K562 (cell line): ENCODE results near the gene SHLD2. TPM values are rescaled to one million over a fixed set of nuclear protein-coding genes. Genes with fewer than 3 reads are reported as not detected.

ENCODE experiments used
- ATAC-seq: fragments of 200-7000 bp; cut with Tn5 transposase; 3 replicates; pipeline ENCODE4 v1.9.1; 2020; ENCODE audit warnings: moderate library complexity
- BruUV-seq: library from RNA; stranded (reverse); fragments of 400-500 nt; replicated peaks from 2 replicates; lab custom pipeline; 2021; lab: Mats Ljungman, UMichigan
- CTCF ChIA-PET: fragments of 300-600 bp; formaldehyde crosslinking; extraction: SDS; loops from one replicate; lab custom pipeline; 2021; ENCODE audit warnings: low intra/inter-chr PET ratio; lab: Yijun Ruan, JAX
- POLR2A ChIA-PET: fragments of 300-600, 350-650 bp; sonication (Branson Sonifier 250); formaldehyde crosslinking; extraction: SDS; loops from one replicate; lab custom pipeline; 2021; ENCODE audit warnings: antibody characterized with exemption, inconsistent platforms; lab: Yijun Ruan, JAX
- DNase-seq, 4 experiments: peaks; one replicate each; pipeline versions ENCODE4 v3.0.0 to v3.0.0-alpha.2; 2011 to 2018; ENCODE audit warnings: low spot score in 3 of 4, mixed read lengths in 3 of 4; ENCODE audit errors: extremely low read depth in 1 of 4
- FAIRE-seq: peaks from 2 replicates; lab custom pipeline; 2011; peaks lifted over from hg19 to GRCh38; lab: Jason Lieb, UNC
- H2AFZ ChIP-seq: 2 replicates; pipeline ENCODE4 v1.6.0; 2011; ENCODE audit warnings: low read depth, low read length, control low read depth, inconsistent platforms
- H3K27ac ChIP-seq: fragments of 200-600 bp; 3 replicates; pipeline ENCODE4 v1.8.0; 2011; ENCODE audit warnings: low read depth, mild to moderate bottlenecking, control low read depth, inconsistent platforms, low read length, moderate library complexity, mixed read lengths; ENCODE audit errors: extremely low read depth
- H3K27me3 ChIP-seq, 2 experiments: fragments of 300-600 bp in 1 of 2; 2 replicates in 1 of 2; 3 replicates in 1 of 2; pipeline versions ENCODE4 v1.6.0 to v1.8.0; 2011; ENCODE audit warnings: inconsistent platforms in 2 of 2, low read length in 2 of 2, mild to moderate bottlenecking in 1 of 2, mixed read lengths in 1 of 2, moderate library complexity in 1 of 2; ENCODE audit not compliant: control insufficient read depth in 2 of 2, insufficient read depth in 2 of 2
- H3K36me3 ChIP-seq: fragments of 300-600 bp; 3 replicates; pipeline ENCODE4 v1.8.0; 2011; ENCODE audit warnings: mild to moderate bottlenecking, low read length, inconsistent platforms; ENCODE audit not compliant: control insufficient read depth, insufficient read depth
- H3K4me1 ChIP-seq, 2 experiments: fragments of 200-600 bp in 1 of 2; replicated peaks in 1 of 2; 2 replicates in 1 of 2; 3 replicates in 1 of 2; pipeline versions ENCODE4 v1.5.1 to v1.8.0; 2011; ENCODE audit warnings: inconsistent platforms in 2 of 2, low read length in 2 of 2, mild to moderate bottlenecking in 1 of 2, mixed read lengths in 1 of 2, moderate library complexity in 1 of 2; ENCODE audit not compliant: control insufficient read depth in 2 of 2, insufficient read depth in 2 of 2
- H3K4me2 ChIP-seq: 2 replicates; pipeline ENCODE4 v1.6.1; 2011; ENCODE audit warnings: low read length, control low read depth, inconsistent platforms, mixed read lengths; ENCODE audit not compliant: insufficient read depth
- H3K4me3 ChIP-seq: fragments of 200-600 bp; sonication (generic), shearing (Covaris generic); 2 replicates; pipeline ENCODE4 v1.5.1; 2016; ENCODE audit warnings: control low read depth, inconsistent platforms
- H3K79me2 ChIP-seq: fragments of 200-600 bp; 3 replicates; pipeline ENCODE4 v1.8.0; 2011; ENCODE audit warnings: low read length, inconsistent platforms; ENCODE audit not compliant: control insufficient read depth, insufficient read depth
- H3K9ac ChIP-seq, 2 experiments: 2 replicates each; pipeline versions ENCODE4 v1.6.0 to v1.6.1; 2011; ENCODE audit warnings: low read depth in 2 of 2, low read length in 2 of 2, control low read depth in 1 of 2, inconsistent platforms in 1 of 2, mild to moderate bottlenecking in 1 of 2, mixed read lengths in 1 of 2; ENCODE audit not compliant: insufficient read depth in 1 of 2
- H3K9me1 ChIP-seq: one replicate; pipeline ENCODE4 v1.6.0; 2011; ENCODE audit warnings: inconsistent platforms, mild to moderate bottlenecking, low read length, moderate library complexity; ENCODE audit not compliant: control insufficient read depth, insufficient read depth
- H3K9me3 ChIP-seq: replicated peaks from 2 replicates; pipeline ENCODE4 v1.5.1; 2011; ENCODE audit warnings: low read depth, low read length, inconsistent platforms; ENCODE audit not compliant: control insufficient read depth, insufficient read depth
- H4K20me1 ChIP-seq: replicated peaks from 2 replicates; pipeline ENCODE4 v1.6.1; 2011; ENCODE audit warnings: low read length, inconsistent platforms, mixed read lengths; ENCODE audit not compliant: control insufficient read depth, insufficient read depth
- CCNT2 ChIP-seq: IDR thresholded peaks from 2 replicates; pipeline ENCODE4 v1.6.1; 2011; ENCODE audit warnings: borderline replicate concordance, low read depth, mild to moderate bottlenecking, moderate library complexity, mixed read lengths, low read length; ENCODE audit not compliant: insufficient read length; ENCODE audit errors: extremely low read depth
- CTCFL ChIP-seq: IDR thresholded peaks from 2 replicates; pipeline ENCODE4 v1.6.1; 2011; ENCODE audit warnings: borderline replicate concordance, low read depth, mild to moderate bottlenecking, moderate library complexity, low read length; ENCODE audit not compliant: insufficient read depth, poor library complexity, severe bottlenecking
- ETV1 ChIP-seq: fragments of 450-650 bp; conservative IDR thresholded peaks from 2 replicates; pipeline ENCODE4 v1.6.1; 2016; ENCODE audit warnings: missing genetic modification characterization, control low read depth, low read depth, missing compliant biosample characterization
- KDM1A ChIP-seq, 2 experiments: fragments of 450-650 bp; IDR thresholded peaks; 2 replicates each; pipeline ENCODE4 v1.6.1; 2016; ENCODE audit warnings: mild to moderate bottlenecking in 2 of 2
- PTRF ChIP-seq: fragments of 450-650 bp; IDR thresholded peaks from 2 replicates; pipeline ENCODE4 v1.6.1; 2016; ENCODE audit warnings: mild to moderate bottlenecking, missing genetic modification characterization, missing compliant biosample characterization
- RBM22 ChIP-seq: fragments of 200-400 bp; formaldehyde crosslinking; IDR thresholded peaks from 2 replicates; pipeline ENCODE4 v1.6.1; 2018; ENCODE audit warnings: low read length, low read depth; ENCODE audit not compliant: poor library complexity, severe bottlenecking
- RBM34 ChIP-seq: fragments of 200-400 bp; formaldehyde crosslinking; IDR thresholded peaks from 2 replicates; pipeline ENCODE4 v1.6.1; 2018; ENCODE audit warnings: low read length, borderline replicate concordance; ENCODE audit not compliant: insufficient read depth
- SMARCA4 ChIP-seq: fragments of 450-650 bp; IDR thresholded peaks from 2 replicates; pipeline ENCODE4 v1.6.1; 2016
- TBP ChIP-seq: optimal IDR thresholded peaks from 2 replicates; pipeline ENCODE3; 2011; ENCODE audit warnings: low read depth, low read length, improper control_type of control experiment
- ZKSCAN1 ChIP-seq: fragments of 150-350 bp; IDR thresholded peaks from 2 replicates; pipeline ENCODE4 v1.6.1; 2016; ENCODE audit warnings: low read depth, low read length
- ZNF165 ChIP-seq: fragments of 250-450 bp; sonication (Bioruptor Pico); IDR thresholded peaks from 2 replicates; pipeline ENCODE4 v1.4.0; 2020; ENCODE audit warnings: borderline replicate concordance
- ZNF282 ChIP-seq: sonication (generic); formaldehyde crosslinking; IDR thresholded peaks from 2 replicates; pipeline ENCODE4 v1.8.1; 2023; ENCODE audit warnings: missing genetic modification reagents
- WGBS: fragments of 100-300 bp; shearing (Covaris generic); methylation state at CpG from one replicate; pipeline ENCODE4 v1.1.6; 2016; ENCODE audit warnings: low coverage, mixed read lengths; ENCODE audit not compliant: insufficient coverage; ENCODE audit errors: missing lambda C conversion rate; 5-methylcytosine and 5-hydroxymethylcytosine counted together
- in situ Hi-C: fragments of 300-500 bp; cut with MboI; formaldehyde crosslinking; loops from 4 replicates; pipeline ENCODE4 v1.15.0; 2018; ENCODE audit warnings: inconsistent platforms, mixed read lengths
- intact Hi-C: fragments of 100-400 bp; cut with micrococcal nuclease; formaldehyde crosslinking; loops from 2 replicates; pipeline ENCODE4 v1.14.2; 2022
- polyA plus RNA-seq, 8 experiments: library from polyadenylated mRNA; depleted of rRNA in 4 of 8; stranded (reverse) in 5 of 8; unstranded in 3 of 8; fragments of >200 nt; fragmentation: Nextera tagmentation in 2 of 8; fragmentation: Illumina TruSeq in 1 of 8; extraction: Ambion mirVana in 2 of 8; extraction: Trizol in 1 of 8; gene quantifications; 2 replicates each; pipeline versions ENCODE4 v1.2.1 to v1.2.3, GENCODE V29; 2011 to 2014; ENCODE audit warnings: inconsistent platforms in 1 of 8, missing spikeins in 1 of 8
- total RNA-seq, 7 experiments: library from RNA; depleted of rRNA in 6 of 7; stranded (reverse); fragments of >200 nt in 6 of 7; fragmentation: Illumina TruSeq in 2 of 7; extraction: Trizol in 2 of 7; gene quantifications; 2 replicates each; pipeline versions ENCODE4 v1.2.1 to v1.2.3, GENCODE V29; 2011 to 2021; ENCODE audit warnings: low replicate concordance in 1 of 7
- TF ChIP-seq, protein P1 (sequence below): IDR thresholded peaks from 2 replicates; pipeline ENCODE4 v1.6.1; 2016; ENCODE audit warnings: missing genetic modification characterization, missing compliant biosample characterization
- TF ChIP-seq, protein P2 (sequence below): fragments of 250-450 bp; sonication (Bioruptor Pico); IDR thresholded peaks from 2 replicates; pipeline ENCODE4 v1.4.0; 2020; ENCODE audit warnings: mild to moderate bottlenecking, moderate library complexity

The SHLD2 gene
- total and polyA plus RNA-seq, 9 of the 15 experiments (the other 6 are each of a cell fraction or from before 2014, with no cell fraction given): 21.6 to 51.2 (median 39.4) TPM

DNA sequence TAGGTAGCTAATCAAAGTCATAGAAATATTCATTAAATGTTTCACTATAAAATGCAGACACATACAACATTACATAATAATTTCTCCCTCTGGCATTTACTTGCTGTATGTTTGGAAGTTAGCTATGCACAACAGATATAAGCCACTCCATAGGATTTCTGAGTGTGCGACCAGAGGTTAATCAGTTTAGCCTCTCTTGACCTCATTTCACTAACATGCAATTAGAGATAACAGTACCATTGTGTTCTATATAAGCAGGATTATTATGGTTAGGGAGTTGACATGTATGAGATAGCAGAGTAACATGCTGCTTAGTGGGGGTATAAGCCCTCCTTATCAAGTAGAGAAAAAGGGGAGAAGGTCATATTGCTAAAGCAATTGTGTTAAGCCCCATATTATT lies 26.7 kb upstream of the SHLD2 start:
- ATAC-seq (no peak), DNase-seq (no peak), FAIRE-seq (no peak)
- Histone ChIP-seq H3K4me1 (no peaks in the 10 kb centered on the region), H3K9ac (no peak overlapping the region), H3K9me3 (no peaks in the 10 kb centered on the region), H3K27ac (no peak overlapping the region), H4K20me1 (no peaks in the 10 kb centered on the region), H3K9me1 (no peaks in the 10 kb centered on the region), H3K79me2 (no peaks in the 10 kb centered on the region), H3K36me3 (peaks cover 67% of the 10 kb centered on the region; the same call in 2 of the 3 replicates), H2AFZ (no peak overlapping the region), H3K27me3 (no peaks in the 10 kb centered on the region), H3K4me2 (no peak overlapping the region), H3K4me3 (no peak overlapping the region)
- ChIA-PET POLR2A (no interaction called here), CTCF (no interaction called here)
- BruUV-seq: no TSS peak
- intact Hi-C loops (no loop called here), in situ Hi-C loops (no loop called here)
- WGBS: 57% methylated on average over 1 of the region's 1 CpG
- TF ChIP-seq RBM34 (no peak), ZKSCAN1 (no peak), TBP (no peak), RBM22 (no peak), CTCFL (no peak), ZNF165 (CRISPR knock-in tag) (no peak), ZNF282 (CRISPR knock-in tag) (no peak), SMARCA4 (no peak), ETV1 (tag) (no peak), KDM1A (IDR thresholded peaks at IDR 0.05) (no peak), PTRF (tag) (no peak), CCNT2 (no peak)
- TF ChIP-seq, protein P1, sequence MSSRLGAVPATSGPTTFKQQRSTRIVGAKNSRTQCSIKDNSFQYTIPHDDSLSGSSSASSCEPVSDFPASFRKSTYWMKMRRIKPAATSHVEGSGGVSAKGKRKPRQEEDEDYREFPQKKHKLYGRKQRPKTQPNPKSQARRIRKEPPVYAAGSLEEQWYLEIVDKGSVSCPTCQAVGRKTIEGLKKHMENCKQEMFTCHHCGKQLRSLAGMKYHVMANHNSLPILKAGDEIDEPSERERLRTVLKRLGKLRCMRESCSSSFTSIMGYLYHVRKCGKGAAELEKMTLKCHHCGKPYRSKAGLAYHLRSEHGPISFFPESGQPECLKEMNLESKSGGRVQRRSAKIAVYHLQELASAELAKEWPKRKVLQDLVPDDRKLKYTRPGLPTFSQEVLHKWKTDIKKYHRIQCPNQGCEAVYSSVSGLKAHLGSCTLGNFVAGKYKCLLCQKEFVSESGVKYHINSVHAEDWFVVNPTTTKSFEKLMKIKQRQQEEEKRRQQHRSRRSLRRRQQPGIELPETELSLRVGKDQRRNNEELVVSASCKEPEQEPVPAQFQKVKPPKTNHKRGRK: no peak
- TF ChIP-seq, protein P2, sequence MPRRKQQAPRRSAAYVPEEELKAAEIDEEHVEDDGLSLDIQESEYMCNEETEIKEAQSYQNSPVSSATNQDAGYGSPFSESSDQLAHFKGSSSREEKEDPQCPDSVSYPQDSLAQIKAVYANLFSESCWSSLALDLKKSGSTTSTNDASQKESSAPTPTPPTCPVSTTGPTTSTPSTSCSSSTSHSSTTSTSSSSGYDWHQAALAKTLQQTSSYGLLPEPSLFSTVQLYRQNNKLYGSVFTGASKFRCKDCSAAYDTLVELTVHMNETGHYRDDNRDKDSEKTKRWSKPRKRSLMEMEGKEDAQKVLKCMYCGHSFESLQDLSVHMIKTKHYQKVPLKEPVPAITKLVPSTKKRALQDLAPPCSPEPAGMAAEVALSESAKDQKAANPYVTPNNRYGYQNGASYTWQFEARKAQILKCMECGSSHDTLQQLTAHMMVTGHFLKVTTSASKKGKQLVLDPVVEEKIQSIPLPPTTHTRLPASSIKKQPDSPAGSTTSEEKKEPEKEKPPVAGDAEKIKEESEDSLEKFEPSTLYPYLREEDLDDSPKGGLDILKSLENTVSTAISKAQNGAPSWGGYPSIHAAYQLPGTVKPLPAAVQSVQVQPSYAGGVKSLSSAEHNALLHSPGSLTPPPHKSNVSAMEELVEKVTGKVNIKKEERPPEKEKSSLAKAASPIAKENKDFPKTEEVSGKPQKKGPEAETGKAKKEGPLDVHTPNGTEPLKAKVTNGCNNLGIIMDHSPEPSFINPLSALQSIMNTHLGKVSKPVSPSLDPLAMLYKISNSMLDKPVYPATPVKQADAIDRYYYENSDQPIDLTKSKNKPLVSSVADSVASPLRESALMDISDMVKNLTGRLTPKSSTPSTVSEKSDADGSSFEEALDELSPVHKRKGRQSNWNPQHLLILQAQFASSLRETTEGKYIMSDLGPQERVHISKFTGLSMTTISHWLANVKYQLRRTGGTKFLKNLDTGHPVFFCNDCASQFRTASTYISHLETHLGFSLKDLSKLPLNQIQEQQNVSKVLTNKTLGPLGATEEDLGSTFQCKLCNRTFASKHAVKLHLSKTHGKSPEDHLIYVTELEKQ (CRISPR knock-in tag): no peak
